ENCODE results near the gene MTMR12. TPM values are rescaled to one million over a fixed set of nuclear protein-coding genes. Genes with fewer than 3 reads are reported as not detected.
A peak's percentile ranks its signal among the peaks of the same experiment; 100 is the strongest.

Gene MTMR12
- total and polyA plus RNA-seq, 2 of the 13 experiments (the other 11 are each of a cell fraction or from before 2014, with no cell fraction given), result 23.4 to 36.6 TPM

- Histone ChIP-seq H3K4me1 (ENCODE audit: insufficient read depth, low read length) (peaks cover 14% of the 10 kb centered on the region), H3K9ac (ENCODE audit: insufficient read depth, low read depth, low read length) (no peak overlapping the region), H3K27me3 (ENCODE audit: control insufficient read depth in 1 of 2, insufficient read depth in 2 of 2, low read length in 2 of 2) (no peaks in the 10 kb centered on the region), H3K36me3 (replicated peaks in 1 of 2; ENCODE audit: control insufficient read depth in 1 of 2, insufficient read depth in 2 of 2, low read length in 2 of 2) (peaks cover 5 to 22% of the 10 kb centered on the region in 2 experiments), H3K79me2 (ENCODE audit: insufficient read depth, low read length) (no peaks in the 10 kb centered on the region), H4K20me1 (ENCODE audit: insufficient read depth, low read length) (no peaks in the 10 kb centered on the region), H3K4me2 (ENCODE audit: low read depth, low read length) (no peak overlapping the region), H3K27ac (ENCODE audit: extremely low read length, insufficient read depth, low read length) (no peak overlapping the region), H3K9me3 (ENCODE audit: low read length) (no peaks in the 10 kb centered on the region), H2AFZ (ENCODE audit: low read length) (no peak overlapping the region), H3K4me3 (replicated peaks in 1 of 3; ENCODE audit: insufficient read depth in 1 of 3, low read depth in 2 of 3, low read length in 3 of 3) (no peak overlapping the region)
- intact Hi-C loops (cut with micrococcal nuclease; ENCODE audit: unreplicated experiment), result no loop called here
- ChIA-PET POLR2A (no interaction called here), CTCF (ENCODE audit: low intra/inter-chr PET ratio, low total read pairs) (no interaction called here)
- 92% methylated on average over 9 of the region's 9 CpGs for WGBS (ENCODE audit: low lambda C conversion rate)
- no TSS peak for BruUV-seq (replicated peaks)
- TF ChIP-seq ZMYM3 (CRISPR knock-in tag; IDR thresholded peaks at IDR 0.05) (0 out of 2 replicates have a peak, but pooled peaks have one; percentile 36), PAF1 (CRISPR knock-in tag; IDR thresholded peaks at IDR 0.05) (peak; percentile 65; the same call in 1 of the 2 replicates), TMF1 (CRISPR knock-in tag; IDR thresholded peaks at IDR 0.05; ENCODE audit: low read depth) (no peak), ZNF770 (CRISPR knock-in tag; IDR thresholded peaks at IDR 0.05) (peak; percentile 94)
- DNase-seq (ENCODE audit: low spot score) (no peak), FAIRE-seq (no peak), ATAC-seq (no peak; the same call in 2 of the 3 replicates)
- in situ Hi-C loops (cut with HindIII; ENCODE audit: extremely low pct_ligation_motif_present, low pct_unique_long_range_greater_than_20kb), result no loop called here
These were observed 40.7 kb upstream of the MTMR12 start for GRCh38 chr5:32353420-32353819.

- CTCF ChIA-PET (ENCODE audit: low intra/inter-chr PET ratio, low total read pairs), result no interaction called here
- H3K36me3 ChIP-seq (replicated peaks in 1 of 2; ENCODE audit: control insufficient read depth in 1 of 2, insufficient read depth in 2 of 2, low read length in 2 of 2), result peaks cover 5 to 18% of the 10 kb centered on the region in 2 experiments
- in situ Hi-C loops (cut with HindIII; ENCODE audit: extremely low pct_ligation_motif_present, low pct_unique_long_range_greater_than_20kb) (no loop called here), intact Hi-C loops (cut with micrococcal nuclease; ENCODE audit: unreplicated experiment) (no loop called here)
- DNase-seq (ENCODE audit: low spot score), result no peak
- no peak overlapping the region for H3K9ac ChIP-seq (ENCODE audit: insufficient read depth, low read depth, low read length)
- peak; percentile 57 for ATAC-seq
- no peaks in the 10 kb centered on the region for H3K27me3 ChIP-seq (ENCODE audit: control insufficient read depth in 1 of 2, insufficient read depth in 2 of 2, low read length in 2 of 2)
- H3K9me3 ChIP-seq (ENCODE audit: low read length), result no peaks in the 10 kb centered on the region
- no peak overlapping the region for H2AFZ ChIP-seq (ENCODE audit: low read length)
- peak overlapping the region; percentile 35 for H3K27ac ChIP-seq (ENCODE audit: extremely low read length, insufficient read depth, low read length)
- no peaks in the 10 kb centered on the region for H4K20me1 ChIP-seq (ENCODE audit: insufficient read depth, low read length)
- POLR2A ChIA-PET, result no interaction called here
- no peak overlapping the region for H3K4me3 ChIP-seq (replicated peaks in 1 of 3; ENCODE audit: insufficient read depth in 1 of 3, low read depth in 2 of 3, low read length in 3 of 3)
- no peaks in the 10 kb centered on the region for H3K79me2 ChIP-seq (ENCODE audit: insufficient read depth, low read length)
- BruUV-seq (replicated peaks), result no TSS peak
- H3K4me2 ChIP-seq (ENCODE audit: low read depth, low read length), result no peak overlapping the region
- WGBS (ENCODE audit: low lambda C conversion rate), result 90% methylated on average over 8 of the region's 8 CpGs
- peaks cover 14% of the 10 kb centered on the region for H3K4me1 ChIP-seq (ENCODE audit: insufficient read depth, low read length)
- no peak for FAIRE-seq
- TF ChIP-seq PAF1 (CRISPR knock-in tag; IDR thresholded peaks at IDR 0.05) (0 out of 2 replicates have a peak, but pooled peaks have one; percentile 21), POLR2A (IDR thresholded peaks at IDR 0.05; ENCODE audit: insufficient read depth in 1 of 2, low read depth in 2 of 2, low read length in 2 of 2) (0 out of 4 replicates have a peak, but pooled peaks of 1 of the 2 experiments have one; percentile 12), TBX3 (IDR thresholded peaks at IDR 0.05; ENCODE audit: borderline replicate concordance) (no peak), SKIL (CRISPR knock-in tag; IDR thresholded peaks at IDR 0.05; ENCODE audit: borderline replicate concordance) (no peak), CERS6 (CRISPR knock-in tag; IDR thresholded peaks at IDR 0.05) (no peak), ZNF207 (IDR thresholded peaks at IDR 0.05; ENCODE audit: borderline replicate concordance) (no peak), ZNF281 (CRISPR knock-in tag; IDR thresholded peaks at IDR 0.05; ENCODE audit: borderline replicate concordance) (no peak)
These were observed 39.9 kb upstream of the MTMR12 start for GRCh38 chr5:32352685-32353084.

All from HepG2 (cell line).